CD14-positive monocyte (primary cell): ENCODE measurements around the gene CACNA2D2. TPM values are rescaled to one million over a fixed set of nuclear protein-coding genes. Genes with fewer than 3 reads are reported as not detected.
A peak's percentile ranks its signal among the peaks of the same experiment; 100 is the strongest.

Experiments used
- DNase-seq, 3 donors: peaks; one replicate each; pipeline ENCODE4 v3.0.0-alpha.2; 2011 to 2022
- H2AFZ ChIP-seq: 2 replicates; pipeline ENCODE4 v1.6.0; 2012; ENCODE audit warnings: mild to moderate bottlenecking, low read depth, low read length, inconsistent platforms; ENCODE audit not compliant: insufficient read depth, poor library complexity, severe bottlenecking
- H3K27ac ChIP-seq, 2 donors: 1 replicate in 1 of 2; 2 replicates in 1 of 2; pipeline ENCODE4 v1.5.1; 2012 to 2013; ENCODE audit warnings: low read length in 2 of 2, control low read depth in 1 of 2, inconsistent platforms in 1 of 2, low read depth in 1 of 2, mild to moderate bottlenecking in 1 of 2
- H3K27me3 ChIP-seq, 2 donors: one replicate each; pipeline versions ENCODE4 v1.6.0 to v1.6.1; 2011 to 2013; ENCODE audit warnings: low read length in 2 of 2; ENCODE audit not compliant: control insufficient read depth in 2 of 2, insufficient read depth in 2 of 2
- H3K36me3 ChIP-seq, 2 donors: replicated peaks in 1 of 2; 1 replicate in 1 of 2; 2 replicates in 1 of 2; pipeline versions ENCODE4 v1.5.1 to v1.6.1; 2012 to 2013; ENCODE audit warnings: low read length in 2 of 2, control low read depth in 1 of 2, inconsistent platforms in 1 of 2, mild to moderate bottlenecking in 1 of 2; ENCODE audit not compliant: insufficient read depth in 2 of 2, control insufficient read depth in 1 of 2
- H3K4me1 ChIP-seq, 2 donors: 1 replicate in 1 of 2; 2 replicates in 1 of 2; pipeline versions ENCODE4 v1.5.1 to v1.6.1; 2012 to 2013; ENCODE audit warnings: low read length in 2 of 2, control low read depth in 1 of 2, inconsistent platforms in 1 of 2, mild to moderate bottlenecking in 1 of 2, moderate library complexity in 1 of 2; ENCODE audit not compliant: insufficient read depth in 2 of 2, control insufficient read depth in 1 of 2
- H3K4me2 ChIP-seq: replicated peaks from 2 replicates; pipeline ENCODE3; 2012; ENCODE audit warnings: low read length, moderate library complexity, mild to moderate bottlenecking; ENCODE audit not compliant: poor library complexity, severe bottlenecking; ENCODE audit errors: extremely low read depth
- H3K4me3 ChIP-seq, 3 experiments: fragments of 200-600 bp in 1 of 3; sonication (generic) in 1 of 3; replicated peaks in 1 of 3; 1 replicate in 2 of 3; 2 replicates in 1 of 3; pipeline ENCODE4 v1.5.1; 2011 to 2013; ENCODE audit warnings: low read length in 3 of 3, mild to moderate bottlenecking in 3 of 3, control low read depth in 2 of 3, low read depth in 2 of 3, inconsistent platforms in 1 of 3, moderate library complexity in 1 of 3
- H3K79me2 ChIP-seq: 2 replicates; pipeline ENCODE4 v1.6.0; 2012; ENCODE audit warnings: mild to moderate bottlenecking, control low read depth, inconsistent platforms, low read length, moderate library complexity; ENCODE audit not compliant: insufficient read depth
- H3K9ac ChIP-seq: 2 replicates; pipeline ENCODE4 v1.6.0; 2017; ENCODE audit warnings: low read length, mild to moderate bottlenecking; ENCODE audit not compliant: insufficient read depth, poor library complexity, severe bottlenecking
- H3K9me3 ChIP-seq, 2 donors: replicated peaks in 1 of 2; 1 replicate in 1 of 2; 2 replicates in 1 of 2; pipeline versions ENCODE4 v1.5.1 to v1.6.1; 2012 to 2013; ENCODE audit warnings: low read length in 2 of 2, control low read depth in 1 of 2; ENCODE audit not compliant: control insufficient read depth in 1 of 2, insufficient read depth in 1 of 2
- H4K20me1 ChIP-seq: 2 replicates; pipeline ENCODE4 v1.6.0; 2012; ENCODE audit warnings: mild to moderate bottlenecking, low read length, control low read depth, moderate library complexity; ENCODE audit not compliant: insufficient read depth
- H3K27ac Mint-ChIP-seq, 7 donors: one replicate each; pipeline ENCODE4 v1.8.0; 2020; ENCODE audit warnings: mild to moderate bottlenecking in 7 of 7, mixed read lengths in 7 of 7, moderate library complexity in 6 of 7, inconsistent platforms in 2 of 7
- H3K27me3 Mint-ChIP-seq, 3 donors: one replicate each; pipeline ENCODE4 v1.8.0; 2021 to 2022; ENCODE audit warnings: low read depth in 3 of 3, mild to moderate bottlenecking in 3 of 3, mixed read lengths in 3 of 3, moderate library complexity in 3 of 3, inconsistent platforms in 1 of 3
- H3K36me3 Mint-ChIP-seq, 2 donors: one replicate each; pipeline ENCODE4 v1.8.0; 2020; ENCODE audit warnings: mixed read lengths in 2 of 2, inconsistent platforms in 1 of 2, mild to moderate bottlenecking in 1 of 2
- H3K4me1 Mint-ChIP-seq: one replicate; pipeline ENCODE4 v1.8.0; 2020; ENCODE audit warnings: mild to moderate bottlenecking, mixed read lengths
- H3K4me3 Mint-ChIP-seq, 2 donors: one replicate each; pipeline ENCODE4 v1.8.0; 2020; ENCODE audit warnings: mild to moderate bottlenecking in 2 of 2, mixed read lengths in 2 of 2, moderate library complexity in 1 of 2
- H3K9me3 Mint-ChIP-seq, 7 donors: one replicate each; pipeline ENCODE4 v1.8.0; 2020 to 2022; ENCODE audit warnings: mixed read lengths in 7 of 7, mild to moderate bottlenecking in 6 of 7, moderate library complexity in 6 of 7, inconsistent platforms in 2 of 7
- CTCF ChIP-seq: fragments of 200-600 bp; IDR thresholded peaks from one replicate; pipeline ENCODE4 v1.8.0; 2022; ENCODE audit warnings: antibody characterized with exemption, mild to moderate bottlenecking
- WGBS: methylation state at CpG from one replicate; pipeline ENCODE4 v1.1.5; 2013; ENCODE audit warnings: missing lambda C conversion rate; ENCODE audit not compliant: insufficient coverage; 5-methylcytosine and 5-hydroxymethylcytosine counted together
- intact Hi-C, 2 donors: fragments of 100-400 bp; cut with micrococcal nuclease; formaldehyde crosslinking; loops; one replicate each; pipeline versions ENCODE4 v1.15.0 to v1.15.1; 2023
- polyA plus RNA-seq, 3 donors: library from polyadenylated mRNA; depleted of rRNA in 1 of 3; unstranded in 2 of 3; stranded (reverse) in 1 of 3; fragments of 300-500 nt in 2 of 3; fragments of >200 nt in 1 of 3; fragmentation: Illumina TruSeq in 2 of 3; gene quantifications; 1 replicate in 2 of 3; 2 replicates in 1 of 3; pipeline ENCODE4 v1.2.3, GENCODE V29; 2012 to 2021

CACNA2D2 gene
- polyA plus RNA-seq, 3 donors: 0.09 to 0.16 TPM; not detected in 1

- no peaks in the 10 kb centered on the region for H3K27me3 ChIP-seq
- no peaks in the 10 kb centered on the region for H4K20me1 ChIP-seq
- no peaks in the 10 kb centered on the region for H3K36me3 ChIP-seq
- H2AFZ ChIP-seq: no peak overlapping the region
- 93% methylated on average over 7 of the region's 7 CpGs for WGBS
- Mint-ChIP-seq H3K36me3 (no peaks in the 10 kb centered on the region), H3K27me3 (peaks cover 0 to 4% (median 0%) of the 10 kb centered on the region in 3 donors), H3K4me3 (no peak overlapping the region), H3K27ac (no peak overlapping the region), H3K9me3 (peaks cover 0 to 2% (median 0%) of the 10 kb centered on the region in 7 donors), H3K4me1 (peaks cover 7% of the 10 kb centered on the region)
- H3K9me3 ChIP-seq: no peaks in the 10 kb centered on the region
- no peak overlapping the region for H3K4me2 ChIP-seq
- no peak for TF ChIP-seq CTCF
- no peak overlapping the region for H3K9ac ChIP-seq
- intact Hi-C loops: no loop called here
- peaks cover 7 to 8% of the 10 kb centered on the region in 2 donors for H3K4me1 ChIP-seq
- no peak overlapping the region for H3K27ac ChIP-seq
- no peaks in the 10 kb centered on the region for H3K79me2 ChIP-seq
- H3K4me3 ChIP-seq: no peak overlapping the region
- DNase-seq: no peak
Observed at GRCh38 chr3:50423543-50423942, 79.9 kb downstream of the CACNA2D2 start.

GRCh38 chr3:50422153-50422552 is 81.3 kb downstream of the CACNA2D2 start:
- Histone ChIP-seq H3K4me1 (peaks cover 8% of the 10 kb centered on the region in 2 donors), H3K4me3 (no peak overlapping the region), H3K27me3 (no peaks in the 10 kb centered on the region), H4K20me1 (no peaks in the 10 kb centered on the region), H3K9me3 (no peaks in the 10 kb centered on the region), H2AFZ (no peak overlapping the region), H3K27ac (no peak overlapping the region), H3K9ac (no peak overlapping the region), H3K79me2 (no peaks in the 10 kb centered on the region), H3K36me3 (no peaks in the 10 kb centered on the region), H3K4me2 (no peak overlapping the region)
- Mint-ChIP-seq H3K36me3 (no peaks in the 10 kb centered on the region), H3K4me1 (peaks cover 11% of the 10 kb centered on the region), H3K9me3 (peaks cover 0 to 2% (median 0%) of the 10 kb centered on the region in 7 donors), H3K27me3 (peaks cover 0 to 2% (median 0%) of the 10 kb centered on the region in 3 donors), H3K4me3 (no peak overlapping the region), H3K27ac (peak overlapping the region in 1 of 7 donors; percentile 31)
- intact Hi-C loops: no loop called here
- no peak for DNase-seq
- TF ChIP-seq CTCF: no peak
- WGBS: 100% methylated on average over 1 of the region's 1 CpG
